ENCODE results near the gene PRSS53. TPM values are rescaled to one million over a fixed set of nuclear protein-coding genes. Genes with fewer than 3 reads are reported as not detected.

The PRSS53 gene
- total RNA-seq, 4 donors from 2014 or later = 0.25 to 4.4 (median 2.6) TPM

- H3K27me3 ChIP-seq = no peaks in the 10 kb centered on the region
- TF ChIP-seq EP300 (IDR thresholded peaks at IDR 0.05) = no peak
- ATAC-seq = no peak
- no peak overlapping the region for H3K4me3 ChIP-seq
- no peaks in the 10 kb centered on the region for H3K9me3 ChIP-seq
- WGBS, 2 donors (ENCODE audit: low coverage in 1 of 2) = no CpG with 5 or more reads among the region's 23 CpGs
- peaks cover 0 to 61% (median 9%) of the 10 kb centered on the region in 3 donors for H3K4me1 ChIP-seq
- peaks cover 0 to 43% of the 10 kb centered on the region in 2 donors for H3K36me3 ChIP-seq
- no peak overlapping the region for H3K27ac ChIP-seq
Measured at GRCh38 chr16:31111881-31112466, 23.2 kb upstream of the PRSS53 start.

GRCh38 chr16:31110106-31111034 lies 21.6 kb upstream of the PRSS53 start:
- Histone ChIP-seq H3K27ac (no peak overlapping the region), H3K36me3 (peaks cover 0 to 43% of the 10 kb centered on the region in 2 donors), H3K4me1 (peaks cover 0 to 63% (median 10%) of the 10 kb centered on the region in 3 donors), H3K4me3 (no peak overlapping the region), H3K27me3 (no peaks in the 10 kb centered on the region), H3K9me3 (no peaks in the 10 kb centered on the region)
- 92% methylated on average over 7 of the region's 26 CpGs; no CpG with 5 or more reads in 1 of the 2 donors for WGBS, 2 donors (ENCODE audit: low coverage in 1 of 2)
- no peak for TF ChIP-seq EP300 (IDR thresholded peaks at IDR 0.05)
- TF ChIP-seq CTCF (IDR thresholded peaks at IDR 0.05) = no peak
- TF ChIP-seq POLR2A (IDR thresholded peaks at IDR 0.05) = no peak
- no peak for TF ChIP-seq POLR2AphosphoS5 (IDR thresholded peaks at IDR 0.05)
- no peak for ATAC-seq

GRCh38 chr16:31109622-31110021 lies 20.9 kb upstream of the PRSS53 start:
- Histone ChIP-seq H3K9me3 (no peaks in the 10 kb centered on the region), H3K36me3 (peaks cover 0 to 43% of the 10 kb centered on the region in 2 donors), H3K27me3 (no peaks in the 10 kb centered on the region), H3K4me3 (peak overlapping the region in 1 of 2 donors; percentile 99), H3K27ac (peak overlapping the region in 1 of 4 donors; percentile 94), H3K4me1 (peaks cover 0 to 65% (median 10%) of the 10 kb centered on the region in 3 donors)
- 72% methylated on average over 2 of the region's 12 CpGs; no CpG with 5 or more reads in 1 of the 2 donors for WGBS, 2 donors (ENCODE audit: low coverage in 1 of 2)
- TF ChIP-seq CTCF (IDR thresholded peaks at IDR 0.05) (no peak), EP300 (IDR thresholded peaks at IDR 0.05) (no peak), POLR2AphosphoS5 (IDR thresholded peaks at IDR 0.05) (no peak), POLR2A (IDR thresholded peaks at IDR 0.05) (no peak)
- no peak for ATAC-seq

GRCh38 chr16:31108794-31109558 lies 20.2 kb upstream of the PRSS53 start:
- no peak for ATAC-seq
- 80% methylated on average over 6 of the region's 57 CpGs; no CpG with 5 or more reads in 1 of the 2 donors for WGBS, 2 donors (ENCODE audit: low coverage in 1 of 2)

More at GRCh38 chr16:31108794-31109558, 20.2 kb upstream of the PRSS53 start:
- Histone ChIP-seq H3K4me1 (peaks cover 0 to 65% (median 10%) of the 10 kb centered on the region in 3 donors), H3K4me3 (peak overlapping the region; percentile 82 to 99), H3K9me3 (no peaks in the 10 kb centered on the region), H3K27ac (peak overlapping the region; percentile 70 to 94 (median 93)), H3K27me3 (no peaks in the 10 kb centered on the region), H3K36me3 (peaks cover 0 to 43% of the 10 kb centered on the region in 2 donors)
- TF ChIP-seq CTCF (IDR thresholded peaks at IDR 0.05) = no peak

All from gastroesophageal sphincter (tissue), 4 donors.